Measurements from ENCODE around the gene AMHR2.

Gene AMHR2

DNA sequence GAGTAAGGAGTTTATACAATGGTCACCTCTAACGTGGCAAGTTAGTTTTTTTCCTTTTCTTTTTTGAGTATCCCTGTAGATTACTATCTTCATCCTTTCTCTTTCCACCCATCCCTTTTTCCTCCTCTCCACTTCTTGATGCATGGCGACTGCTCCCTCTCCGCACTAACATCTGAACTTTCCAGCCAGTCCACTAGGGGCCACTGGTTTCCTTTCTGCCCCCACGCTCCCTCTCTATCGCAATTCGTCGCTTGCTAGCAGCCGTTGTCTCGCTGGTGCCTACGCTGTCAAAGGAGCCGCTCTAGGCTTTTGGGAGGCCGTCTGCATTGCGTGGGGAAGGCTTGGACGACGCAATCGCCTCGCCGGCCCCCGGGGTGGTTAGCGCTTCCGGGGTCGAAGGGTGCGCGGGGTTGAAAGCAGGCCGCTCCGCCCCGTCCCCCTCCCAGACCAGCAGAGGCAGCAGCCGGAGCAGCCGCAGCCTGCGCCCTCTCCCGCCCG is 28.1 kb downstream of the AMHR2 start, which contains the start of gene PCBP2:
Gene PCBP2 (plus strand): TSS at position 442 of the 498 bp plus-strand sequence. CDS start 2,699 bp downstream, outside the sequence.
- H3K4me3 ChIP-seq (ENCODE audit: low read depth, low read length): peak within 1 kb of the TSS; percentile 99
- DNase-seq (ENCODE audit: low read depth): peak; percentile 100
- TF ChIP-seq, protein P1, sequence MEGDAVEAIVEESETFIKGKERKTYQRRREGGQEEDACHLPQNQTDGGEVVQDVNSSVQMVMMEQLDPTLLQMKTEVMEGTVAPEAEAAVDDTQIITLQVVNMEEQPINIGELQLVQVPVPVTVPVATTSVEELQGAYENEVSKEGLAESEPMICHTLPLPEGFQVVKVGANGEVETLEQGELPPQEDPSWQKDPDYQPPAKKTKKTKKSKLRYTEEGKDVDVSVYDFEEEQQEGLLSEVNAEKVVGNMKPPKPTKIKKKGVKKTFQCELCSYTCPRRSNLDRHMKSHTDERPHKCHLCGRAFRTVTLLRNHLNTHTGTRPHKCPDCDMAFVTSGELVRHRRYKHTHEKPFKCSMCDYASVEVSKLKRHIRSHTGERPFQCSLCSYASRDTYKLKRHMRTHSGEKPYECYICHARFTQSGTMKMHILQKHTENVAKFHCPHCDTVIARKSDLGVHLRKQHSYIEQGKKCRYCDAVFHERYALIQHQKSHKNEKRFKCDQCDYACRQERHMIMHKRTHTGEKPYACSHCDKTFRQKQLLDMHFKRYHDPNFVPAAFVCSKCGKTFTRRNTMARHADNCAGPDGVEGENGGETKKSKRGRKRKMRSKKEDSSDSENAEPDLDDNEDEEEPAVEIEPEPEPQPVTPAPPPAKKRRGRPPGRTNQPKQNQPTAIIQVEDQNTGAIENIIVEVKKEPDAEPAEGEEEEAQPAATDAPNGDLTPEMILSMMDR (IDR thresholded peaks at IDR 0.05; ENCODE audit: insufficient read depth, low read depth, low read length, missing control alignments): peak; percentile 93

DNA sequence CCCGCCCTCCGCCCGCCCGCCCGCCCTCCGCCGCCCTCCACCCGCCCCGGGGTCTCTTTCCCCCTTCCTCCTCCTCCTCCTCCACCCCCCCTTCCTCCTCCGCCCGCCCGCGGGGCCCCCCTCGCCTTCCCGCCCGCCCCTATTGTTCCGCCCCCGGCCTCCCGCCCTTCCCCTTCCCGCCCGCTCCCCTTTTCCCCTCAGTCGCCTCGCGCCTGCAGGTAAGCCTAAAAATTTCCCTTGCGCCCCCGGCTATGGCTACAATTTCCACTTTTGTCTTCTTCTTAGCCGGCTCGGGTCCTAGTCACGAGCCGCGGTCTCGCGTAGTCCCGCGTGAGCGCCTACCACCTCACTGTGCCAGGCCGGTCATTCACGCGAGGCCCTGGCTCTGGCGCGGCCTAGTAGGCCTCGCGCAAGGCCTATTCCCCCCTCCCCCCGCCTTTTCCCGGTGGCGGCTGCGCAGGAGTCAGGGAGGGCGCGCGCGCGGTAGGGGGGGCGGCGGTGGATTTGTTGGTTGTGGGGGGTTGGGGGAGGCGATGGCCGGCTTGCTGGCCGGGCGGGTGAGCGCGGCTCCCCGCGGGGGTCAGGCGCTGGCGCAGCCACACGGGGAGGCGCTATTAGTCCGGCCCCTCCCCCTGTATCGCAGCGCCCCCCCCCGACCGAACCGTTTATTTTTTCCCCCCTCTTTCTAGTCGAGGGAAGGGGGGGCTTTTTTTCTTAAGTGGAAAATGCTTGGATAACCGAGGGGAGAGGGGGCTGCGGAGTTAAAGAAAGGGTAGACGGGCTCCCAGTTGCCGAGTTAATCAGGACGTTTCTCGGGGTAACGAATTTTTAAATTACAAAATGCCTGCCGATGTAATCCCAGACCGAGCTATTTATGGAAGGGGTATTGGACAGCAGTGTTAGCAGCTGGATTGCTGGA is 28.8 kb downstream of the AMHR2 start:
- TF ChIP-seq, protein P1 (IDR thresholded peaks at IDR 0.05; ENCODE audit: insufficient read depth, low read depth, low read length, missing control alignments): peak; percentile 46
- peak; percentile 91 for DNase-seq (ENCODE audit: low read depth)
- peak overlapping the region; percentile 99 for H3K4me3 ChIP-seq (ENCODE audit: low read depth, low read length)

DNA sequence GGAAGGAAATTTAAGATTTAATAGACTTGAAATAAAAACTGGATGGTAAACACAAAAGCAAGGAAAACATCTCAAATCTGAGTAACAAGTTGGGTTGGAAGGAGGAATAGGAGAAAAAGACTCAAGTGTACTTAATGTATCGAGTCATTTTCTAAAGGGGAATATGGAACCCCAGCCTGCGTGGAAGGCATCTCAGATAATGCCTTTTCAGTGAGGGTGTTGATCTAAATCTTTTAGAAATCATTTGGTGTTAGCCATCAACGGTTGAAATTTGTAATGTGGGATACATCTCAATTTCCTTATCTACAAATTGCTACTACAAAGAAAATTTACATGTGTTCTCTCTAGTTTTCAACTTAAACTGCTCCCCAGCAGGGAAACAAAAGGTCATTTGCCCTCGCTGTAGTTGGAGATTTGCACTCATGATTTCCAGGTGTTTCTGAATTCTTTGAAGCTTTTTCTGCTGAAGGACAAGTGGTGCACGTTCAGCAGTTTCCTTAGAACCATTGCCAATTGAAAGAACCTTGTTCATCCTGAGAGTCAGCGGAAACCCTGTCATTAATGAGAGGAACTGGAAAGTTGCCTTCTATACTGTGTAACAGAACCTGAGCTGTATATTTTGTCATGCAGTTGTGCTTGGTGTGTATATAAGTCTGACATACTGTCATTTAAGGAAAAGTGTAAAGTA is 30.4 kb downstream of the AMHR2 start:
- peak overlapping the region; percentile 99 for H3K4me3 ChIP-seq (ENCODE audit: low read depth, low read length)
- TF ChIP-seq, protein P1 (IDR thresholded peaks at IDR 0.05; ENCODE audit: insufficient read depth, low read depth, low read length, missing control alignments): no peak
- DNase-seq (ENCODE audit: low read depth): no peak

DNA sequence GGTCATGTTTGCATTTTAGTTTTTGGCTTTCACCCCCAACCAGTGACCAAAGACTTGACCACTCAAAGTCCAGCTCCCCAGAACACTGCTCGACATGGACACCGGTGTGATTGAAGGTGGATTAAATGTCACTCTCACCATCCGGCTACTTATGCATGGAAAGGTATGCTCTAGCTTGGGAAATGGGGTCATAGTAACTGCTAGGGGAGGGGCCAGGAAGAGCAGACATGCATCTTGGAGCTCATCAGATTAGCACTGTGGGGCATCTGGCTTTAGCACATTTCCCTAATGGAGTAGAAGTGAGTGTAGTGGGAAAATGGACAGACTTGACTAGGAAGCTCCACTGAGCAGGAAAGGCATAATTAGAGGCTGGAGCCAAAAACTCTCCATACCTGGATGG is 31.1 kb downstream of the AMHR2 start:
- H3K4me3 ChIP-seq (ENCODE audit: low read depth, low read length): no peak overlapping the region
- TF ChIP-seq, protein P1 (IDR thresholded peaks at IDR 0.05; ENCODE audit: insufficient read depth, low read depth, low read length, missing control alignments): no peak
- no peak for DNase-seq (ENCODE audit: low read depth)

DNA sequence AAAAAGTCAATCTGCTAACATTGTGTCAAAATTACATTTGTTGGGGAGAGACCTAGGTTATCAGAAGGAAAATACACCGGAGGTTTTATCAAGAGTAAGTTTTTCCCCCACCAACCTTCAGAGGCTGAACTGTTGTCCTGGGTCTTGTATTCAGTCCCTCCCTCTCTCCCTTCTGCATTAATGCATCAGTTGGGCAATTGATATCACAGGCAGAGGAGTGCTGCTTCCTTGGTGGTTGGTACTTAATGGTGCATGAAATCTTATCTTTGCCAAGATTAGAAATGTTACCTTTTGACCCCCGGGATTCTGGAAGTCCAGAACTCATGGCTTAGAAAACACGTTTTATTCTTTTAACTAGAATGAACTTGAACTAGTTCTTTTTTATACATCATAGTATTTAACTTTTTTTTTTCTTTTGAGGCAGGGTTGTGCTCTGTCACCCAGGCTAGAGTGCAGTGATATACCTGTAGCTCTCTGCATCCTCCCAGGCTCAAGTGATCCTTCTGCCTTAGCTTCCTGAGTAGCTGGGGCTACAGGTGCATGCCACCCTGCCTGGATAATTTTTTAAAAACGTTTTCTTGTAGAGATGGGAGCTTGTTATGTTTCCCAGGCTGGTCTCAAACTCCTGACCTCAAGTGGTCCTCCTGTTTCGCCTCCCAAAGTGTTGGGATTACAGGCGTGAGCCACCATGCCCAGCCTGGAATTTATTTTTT is 33.2 kb downstream of the AMHR2 start:
- TF ChIP-seq, protein P1 (IDR thresholded peaks at IDR 0.05; ENCODE audit: insufficient read depth, low read depth, low read length, missing control alignments): no peak
- no peak for DNase-seq (ENCODE audit: low read depth)
- no peak overlapping the region for H3K4me3 ChIP-seq (ENCODE audit: low read depth, low read length)

DNA sequence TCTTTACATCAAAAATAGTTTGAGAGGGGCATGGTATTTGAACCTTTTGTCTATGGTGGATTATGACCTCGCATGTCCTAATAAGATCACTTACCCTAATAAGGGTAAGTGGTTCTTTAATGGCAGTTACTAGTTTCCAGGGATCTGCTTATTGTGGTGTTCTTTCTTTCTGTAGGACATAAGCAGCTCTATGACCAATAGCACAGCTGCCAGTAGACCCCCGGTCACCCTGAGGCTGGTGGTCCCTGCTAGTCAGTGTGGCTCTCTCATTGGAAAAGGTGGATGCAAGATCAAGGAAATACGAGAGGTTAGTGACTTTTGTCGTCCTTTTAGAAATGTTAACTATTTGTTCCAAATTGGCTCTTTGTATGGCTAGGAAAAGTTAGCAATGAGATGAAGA is 35.4 kb downstream of the AMHR2 start:
- TF ChIP-seq, protein P1 (IDR thresholded peaks at IDR 0.05; ENCODE audit: insufficient read depth, low read depth, low read length, missing control alignments): no peak
- H3K4me3 ChIP-seq (ENCODE audit: low read depth, low read length): no peak overlapping the region
- no peak for DNase-seq (ENCODE audit: low read depth)

Data from GM12865 (cell line).